HL-60 (cell line): Measurements from ENCODE around the gene SAE1.

ENCODE experiments used
- POLR2AphosphoS5 ChIP-seq: IDR thresholded peaks from 2 replicates; pipeline ENCODE4 v1.6.1; 2012; ENCODE audit warnings: low read depth
- TF ChIP-seq, protein P1 (sequence below): IDR thresholded peaks from one replicate; pipeline ENCODE4 v1.5.1; 2011; ENCODE audit warnings: low read length, control low read depth, inconsistent platforms; ENCODE audit not compliant: insufficient read depth

DNA sequence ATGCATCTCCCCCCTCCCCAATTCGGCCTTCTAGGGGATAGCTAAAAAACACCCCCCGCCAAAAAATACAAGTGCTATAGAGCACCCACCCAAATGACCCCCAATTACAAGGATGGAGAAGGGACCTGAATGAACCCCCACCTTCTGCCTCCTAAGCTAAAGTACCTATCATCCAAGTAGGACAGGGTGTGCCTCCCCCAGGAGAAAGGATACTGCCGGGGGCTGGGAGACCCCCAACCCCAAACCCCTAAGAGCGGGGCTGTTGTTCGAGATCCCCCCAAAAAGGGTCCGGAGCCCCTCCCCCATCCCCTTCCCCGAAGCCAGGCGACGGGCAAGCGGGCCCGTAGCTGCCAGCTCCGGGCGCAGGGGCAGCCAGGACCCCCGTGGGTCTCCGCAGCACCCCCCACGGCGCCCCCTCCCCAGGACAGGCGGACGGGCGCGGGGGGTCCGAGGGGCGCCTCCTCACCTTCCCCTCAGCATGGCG lies 18.9 kb upstream of the SAE1 start:
- TF ChIP-seq, protein P1, sequence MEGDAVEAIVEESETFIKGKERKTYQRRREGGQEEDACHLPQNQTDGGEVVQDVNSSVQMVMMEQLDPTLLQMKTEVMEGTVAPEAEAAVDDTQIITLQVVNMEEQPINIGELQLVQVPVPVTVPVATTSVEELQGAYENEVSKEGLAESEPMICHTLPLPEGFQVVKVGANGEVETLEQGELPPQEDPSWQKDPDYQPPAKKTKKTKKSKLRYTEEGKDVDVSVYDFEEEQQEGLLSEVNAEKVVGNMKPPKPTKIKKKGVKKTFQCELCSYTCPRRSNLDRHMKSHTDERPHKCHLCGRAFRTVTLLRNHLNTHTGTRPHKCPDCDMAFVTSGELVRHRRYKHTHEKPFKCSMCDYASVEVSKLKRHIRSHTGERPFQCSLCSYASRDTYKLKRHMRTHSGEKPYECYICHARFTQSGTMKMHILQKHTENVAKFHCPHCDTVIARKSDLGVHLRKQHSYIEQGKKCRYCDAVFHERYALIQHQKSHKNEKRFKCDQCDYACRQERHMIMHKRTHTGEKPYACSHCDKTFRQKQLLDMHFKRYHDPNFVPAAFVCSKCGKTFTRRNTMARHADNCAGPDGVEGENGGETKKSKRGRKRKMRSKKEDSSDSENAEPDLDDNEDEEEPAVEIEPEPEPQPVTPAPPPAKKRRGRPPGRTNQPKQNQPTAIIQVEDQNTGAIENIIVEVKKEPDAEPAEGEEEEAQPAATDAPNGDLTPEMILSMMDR = no peak
- TF ChIP-seq POLR2AphosphoS5 = no peak
